CD14-positive monocyte (primary cell): ENCODE results near the gene GALNT18. TPM values are rescaled to one million over a fixed set of nuclear protein-coding genes. Genes with fewer than 3 reads are reported as not detected.

Experiments used
- DNase-seq, 3 donors: peaks; one replicate each; pipeline ENCODE4 v3.0.0-alpha.2; 2011 to 2022
- H2AFZ ChIP-seq: 2 replicates; pipeline ENCODE4 v1.6.0; 2012; ENCODE audit warnings: mild to moderate bottlenecking, low read depth, low read length, inconsistent platforms; ENCODE audit not compliant: insufficient read depth, poor library complexity, severe bottlenecking
- H3K27ac ChIP-seq, 2 donors: 1 replicate in 1 of 2; 2 replicates in 1 of 2; pipeline ENCODE4 v1.5.1; 2012 to 2013; ENCODE audit warnings: low read length in 2 of 2, control low read depth in 1 of 2, inconsistent platforms in 1 of 2, low read depth in 1 of 2, mild to moderate bottlenecking in 1 of 2
- H3K27me3 ChIP-seq, 2 donors: one replicate each; pipeline versions ENCODE4 v1.6.0 to v1.6.1; 2011 to 2013; ENCODE audit warnings: low read length in 2 of 2; ENCODE audit not compliant: control insufficient read depth in 2 of 2, insufficient read depth in 2 of 2
- H3K36me3 ChIP-seq, 2 donors: replicated peaks in 1 of 2; 1 replicate in 1 of 2; 2 replicates in 1 of 2; pipeline versions ENCODE4 v1.5.1 to v1.6.1; 2012 to 2013; ENCODE audit warnings: low read length in 2 of 2, control low read depth in 1 of 2, inconsistent platforms in 1 of 2, mild to moderate bottlenecking in 1 of 2; ENCODE audit not compliant: insufficient read depth in 2 of 2, control insufficient read depth in 1 of 2
- H3K4me1 ChIP-seq, 2 donors: 1 replicate in 1 of 2; 2 replicates in 1 of 2; pipeline versions ENCODE4 v1.5.1 to v1.6.1; 2012 to 2013; ENCODE audit warnings: low read length in 2 of 2, control low read depth in 1 of 2, inconsistent platforms in 1 of 2, mild to moderate bottlenecking in 1 of 2, moderate library complexity in 1 of 2; ENCODE audit not compliant: insufficient read depth in 2 of 2, control insufficient read depth in 1 of 2
- H3K4me2 ChIP-seq: replicated peaks from 2 replicates; pipeline ENCODE3; 2012; ENCODE audit warnings: low read length, moderate library complexity, mild to moderate bottlenecking; ENCODE audit not compliant: poor library complexity, severe bottlenecking; ENCODE audit errors: extremely low read depth
- H3K4me3 ChIP-seq, 3 experiments: fragments of 200-600 bp in 1 of 3; sonication (generic) in 1 of 3; replicated peaks in 1 of 3; 1 replicate in 2 of 3; 2 replicates in 1 of 3; pipeline ENCODE4 v1.5.1; 2011 to 2013; ENCODE audit warnings: low read length in 3 of 3, mild to moderate bottlenecking in 3 of 3, control low read depth in 2 of 3, low read depth in 2 of 3, inconsistent platforms in 1 of 3, moderate library complexity in 1 of 3
- H3K79me2 ChIP-seq: 2 replicates; pipeline ENCODE4 v1.6.0; 2012; ENCODE audit warnings: mild to moderate bottlenecking, control low read depth, inconsistent platforms, low read length, moderate library complexity; ENCODE audit not compliant: insufficient read depth
- H3K9ac ChIP-seq: 2 replicates; pipeline ENCODE4 v1.6.0; 2017; ENCODE audit warnings: low read length, mild to moderate bottlenecking; ENCODE audit not compliant: insufficient read depth, poor library complexity, severe bottlenecking
- H3K9me3 ChIP-seq, 2 donors: replicated peaks in 1 of 2; 1 replicate in 1 of 2; 2 replicates in 1 of 2; pipeline versions ENCODE4 v1.5.1 to v1.6.1; 2012 to 2013; ENCODE audit warnings: low read length in 2 of 2, control low read depth in 1 of 2; ENCODE audit not compliant: control insufficient read depth in 1 of 2, insufficient read depth in 1 of 2
- H4K20me1 ChIP-seq: 2 replicates; pipeline ENCODE4 v1.6.0; 2012; ENCODE audit warnings: mild to moderate bottlenecking, low read length, control low read depth, moderate library complexity; ENCODE audit not compliant: insufficient read depth
- H3K27ac Mint-ChIP-seq, 7 donors: one replicate each; pipeline ENCODE4 v1.8.0; 2020; ENCODE audit warnings: mild to moderate bottlenecking in 7 of 7, mixed read lengths in 7 of 7, moderate library complexity in 6 of 7, inconsistent platforms in 2 of 7
- H3K27me3 Mint-ChIP-seq, 3 donors: one replicate each; pipeline ENCODE4 v1.8.0; 2021 to 2022; ENCODE audit warnings: low read depth in 3 of 3, mild to moderate bottlenecking in 3 of 3, mixed read lengths in 3 of 3, moderate library complexity in 3 of 3, inconsistent platforms in 1 of 3
- H3K36me3 Mint-ChIP-seq, 2 donors: one replicate each; pipeline ENCODE4 v1.8.0; 2020; ENCODE audit warnings: mixed read lengths in 2 of 2, inconsistent platforms in 1 of 2, mild to moderate bottlenecking in 1 of 2
- H3K4me1 Mint-ChIP-seq: one replicate; pipeline ENCODE4 v1.8.0; 2020; ENCODE audit warnings: mild to moderate bottlenecking, mixed read lengths
- H3K4me3 Mint-ChIP-seq, 2 donors: one replicate each; pipeline ENCODE4 v1.8.0; 2020; ENCODE audit warnings: mild to moderate bottlenecking in 2 of 2, mixed read lengths in 2 of 2, moderate library complexity in 1 of 2
- H3K9me3 Mint-ChIP-seq, 7 donors: one replicate each; pipeline ENCODE4 v1.8.0; 2020 to 2022; ENCODE audit warnings: mixed read lengths in 7 of 7, mild to moderate bottlenecking in 6 of 7, moderate library complexity in 6 of 7, inconsistent platforms in 2 of 7
- CTCF ChIP-seq: fragments of 200-600 bp; IDR thresholded peaks from one replicate; pipeline ENCODE4 v1.8.0; 2022; ENCODE audit warnings: antibody characterized with exemption, mild to moderate bottlenecking
- WGBS: methylation state at CpG from one replicate; pipeline ENCODE4 v1.1.5; 2013; ENCODE audit warnings: missing lambda C conversion rate; ENCODE audit not compliant: insufficient coverage; 5-methylcytosine and 5-hydroxymethylcytosine counted together
- intact Hi-C, 2 donors: fragments of 100-400 bp; cut with micrococcal nuclease; formaldehyde crosslinking; loops; one replicate each; pipeline versions ENCODE4 v1.15.0 to v1.15.1; 2023
- polyA plus RNA-seq, 3 donors: library from polyadenylated mRNA; depleted of rRNA in 1 of 3; unstranded in 2 of 3; stranded (reverse) in 1 of 3; fragments of 300-500 nt in 2 of 3; fragments of >200 nt in 1 of 3; fragmentation: Illumina TruSeq in 2 of 3; gene quantifications; 1 replicate in 2 of 3; 2 replicates in 1 of 3; pipeline ENCODE4 v1.2.3, GENCODE V29; 2012 to 2021

GALNT18 gene
- polyA plus RNA-seq, 3 donors: not detected

GRCh38 chr11:11534981-11535380 lies 86.8 kb downstream of the GALNT18 start:
- Histone ChIP-seq H3K27me3 (no peaks in the 10 kb centered on the region), H4K20me1 (no peaks in the 10 kb centered on the region), H3K27ac (no peak overlapping the region), H2AFZ (no peak overlapping the region), H3K36me3 (no peaks in the 10 kb centered on the region), H3K9me3 (no peaks in the 10 kb centered on the region), H3K79me2 (no peaks in the 10 kb centered on the region), H3K4me1 (no peaks in the 10 kb centered on the region), H3K4me3 (no peak overlapping the region), H3K9ac (no peak overlapping the region), H3K4me2 (no peak overlapping the region)
- Mint-ChIP-seq H3K4me3 (no peak overlapping the region), H3K4me1 (no peaks in the 10 kb centered on the region), H3K36me3 (no peaks in the 10 kb centered on the region), H3K9me3 (peaks cover 0 to 5% (median 0%) of the 10 kb centered on the region in 7 donors), H3K27ac (no peak overlapping the region), H3K27me3 (peaks cover 0 to 5% (median 0%) of the 10 kb centered on the region in 3 donors)
- no peak for DNase-seq
- no peak for TF ChIP-seq CTCF
- intact Hi-C loops: no loop called here
- 94% methylated on average over 2 of the region's 4 CpGs for WGBS

GRCh38 chr11:11533751-11534150 lies 88.1 kb downstream of the GALNT18 start:
- H3K9me3 ChIP-seq: no peaks in the 10 kb centered on the region
- 94% methylated on average over 7 of the region's 7 CpGs for WGBS
- Mint-ChIP-seq H3K36me3 (no peaks in the 10 kb centered on the region), H3K4me1 (no peaks in the 10 kb centered on the region), H3K27ac (no peak overlapping the region), H3K4me3 (no peak overlapping the region), H3K9me3 (peaks cover 0 to 5% (median 0%) of the 10 kb centered on the region in 7 donors), H3K27me3 (peaks cover 0 to 3% (median 0%) of the 10 kb centered on the region in 3 donors)
- no peak for TF ChIP-seq CTCF
- H3K27ac ChIP-seq: no peak overlapping the region
- no peaks in the 10 kb centered on the region for H3K4me1 ChIP-seq
- intact Hi-C loops: no loop called here
- DNase-seq: no peak
- H4K20me1 ChIP-seq: no peaks in the 10 kb centered on the region
- no peaks in the 10 kb centered on the region for H3K79me2 ChIP-seq
- no peak overlapping the region for H3K4me2 ChIP-seq
- H3K36me3 ChIP-seq: no peaks in the 10 kb centered on the region
- no peaks in the 10 kb centered on the region for H3K27me3 ChIP-seq
- no peak overlapping the region for H3K4me3 ChIP-seq
- no peak overlapping the region for H3K9ac ChIP-seq
- H2AFZ ChIP-seq: no peak overlapping the region
